Activated CD8-positive, alpha-beta memory T cell treated with anti-CD3 and anti-CD28 coated beads, Interleukin-2, amount 10 ng/mL, durations not matched to agents 7 days and 5 days (primary cell): ENCODE results near the gene MAP2K1. TPM values are rescaled to one million over a fixed set of nuclear protein-coding genes. Genes with fewer than 3 reads are reported as not detected.
A peak's percentile ranks its signal among the peaks of the same experiment; 100 is the strongest.
"Not testable (repeated sequence)": the region's sequence is repeated elsewhere in the genome, so short reads cannot be mapped to it uniquely, and the experiment has no call there.

ENCODE experiments used
- ATAC-seq: fragments of 150-1000 bp; cut with Tn5 transposase; one replicate; pipeline ENCODE4 v1.10.0; 2021; ENCODE audit warnings: moderate library complexity
- CTCF ChIA-PET: fragments of 350-600 bp; sonication (Branson Sonifier 250); formaldehyde crosslinking; loops from one replicate; lab custom pipeline; 2021; ENCODE audit warnings: antibody characterized with exemption; lab: Charles Lee
- DNase-seq: peaks from one replicate; pipeline ENCODE4 v3.0.0-alpha.2; 2020
- H3K27ac Mint-ChIP-seq: one replicate; pipeline ENCODE4 v1.8.0; 2021; ENCODE audit warnings: mild to moderate bottlenecking, mixed read lengths
- H3K27me3 Mint-ChIP-seq: one replicate; pipeline ENCODE4 v1.8.0; 2021; ENCODE audit warnings: mixed read lengths
- H3K36me3 Mint-ChIP-seq: one replicate; pipeline ENCODE4 v1.8.0; 2021; ENCODE audit warnings: mild to moderate bottlenecking, mixed read lengths
- H3K4me1 Mint-ChIP-seq: one replicate; pipeline ENCODE4 v1.8.0; 2021; ENCODE audit warnings: mixed read lengths
- H3K4me3 Mint-ChIP-seq: one replicate; pipeline ENCODE4 v1.8.0; 2021; ENCODE audit warnings: mild to moderate bottlenecking, moderate library complexity, mixed read lengths
- H3K9me3 Mint-ChIP-seq: one replicate; pipeline ENCODE4 v1.8.0; 2022; ENCODE audit warnings: low read depth, mixed read lengths
- total RNA-seq, 2 experiments: library from RNA; stranded (reverse); gene quantifications; one replicate each; pipeline ENCODE4 v1.2.3, GENCODE V29; 2021

MAP2K1 gene
- total RNA-seq, result 10 to 100 TPM; 83.3 to 83.5 TPM

DNA sequence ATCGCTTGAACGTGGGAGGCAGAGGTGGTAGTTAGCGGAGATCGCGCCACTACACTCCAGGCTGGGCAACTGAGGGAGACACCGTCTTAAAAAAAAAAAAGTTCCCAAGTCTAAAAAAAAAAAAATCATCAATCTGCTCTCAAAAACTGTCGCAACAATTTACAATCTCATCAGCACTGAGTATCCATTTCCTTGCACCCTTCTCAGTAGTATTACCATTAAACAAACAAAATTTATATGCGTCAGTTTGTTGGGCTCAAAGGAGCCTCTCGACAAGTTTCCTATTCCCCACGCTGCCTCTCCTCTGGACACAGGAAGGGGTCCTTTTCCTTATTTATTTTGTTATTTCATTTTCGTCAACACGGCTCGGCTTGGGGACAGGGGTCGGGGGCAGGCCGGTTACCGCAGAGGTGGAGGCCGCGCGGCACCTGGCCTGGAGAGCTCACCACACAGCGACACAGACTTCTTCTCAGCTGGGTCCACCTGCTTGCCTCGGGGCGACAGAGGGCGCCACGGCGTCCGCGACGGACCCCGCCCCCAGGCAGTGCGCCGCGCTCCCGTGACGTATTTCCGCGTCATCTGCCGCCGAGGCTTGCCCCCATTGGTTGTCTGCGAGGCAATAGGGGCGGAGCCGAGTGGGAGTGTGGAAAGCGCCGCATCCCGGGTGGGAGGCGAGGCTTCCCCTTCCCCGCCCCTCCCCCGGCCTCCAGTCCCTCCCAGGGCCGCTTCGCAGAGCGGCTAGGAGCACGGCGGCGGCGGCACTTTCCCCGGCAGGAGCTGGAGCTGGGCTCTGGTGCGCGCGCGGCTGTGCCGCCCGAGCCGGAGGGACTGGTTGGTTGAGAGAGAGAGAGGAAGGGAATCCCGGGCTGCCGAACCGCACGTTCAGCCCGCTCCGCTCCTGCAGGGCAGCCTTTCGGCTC lies at the start of gene MAP2K1:
Gene MAP2K1 (plus strand): TSS at position 709 of the 920 bp plus-strand sequence. CDS start 436 bp downstream, outside the sequence.
- peak within 1 kb of the TSS; percentile 99 for H3K27ac Mint-ChIP-seq
- H3K27me3 Mint-ChIP-seq, result no peaks in the 10 kb centered on the region
- H3K36me3 Mint-ChIP-seq, result peaks cover 21% of the 10 kb centered on the region
- CTCF ChIA-PET, result interaction anchor here (0.7 to 7.2 kb wide), 15 partner anchors 8 to 118 kb away, joined by 3 to 119 read pairs (median 4); partner anchors contain the start of genes RPL4, SNAPC5, TIPIN and ZWILCH
- DNase-seq (peak; percentile 99), ATAC-seq (peak; percentile 87)
- peak within 1 kb of the TSS; percentile 97 for H3K4me3 Mint-ChIP-seq
- H3K4me1 Mint-ChIP-seq, result peaks cover 45% of the 10 kb centered on the region
- H3K9me3 Mint-ChIP-seq, result no peaks in the 10 kb centered on the region

GRCh38 chr15:66348530-66348929 lies 38.2 kb upstream of the MAP2K1 start:
- not testable (repeated sequence) for ATAC-seq
- H3K4me1 Mint-ChIP-seq, result peaks cover 13% of the 10 kb centered on the region

DNA sequence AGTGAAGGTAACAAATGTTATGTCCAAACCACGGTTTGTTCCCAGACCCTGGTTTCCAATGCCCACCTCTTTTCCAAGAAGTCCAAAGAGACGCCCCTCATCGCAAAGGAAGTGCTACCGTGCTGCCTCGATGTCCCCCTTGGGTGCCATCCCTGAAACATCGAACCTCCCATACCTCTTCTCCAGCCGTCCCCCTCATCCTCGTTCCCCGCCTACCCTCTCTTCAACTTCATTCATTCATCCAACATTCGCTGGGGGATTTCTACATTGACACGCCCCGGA lies 30.7 kb upstream of the MAP2K1 start:
- peak overlapping the region; percentile 93 for H3K4me3 Mint-ChIP-seq
- ATAC-seq (no peak), DNase-seq (no peak)
- H3K9me3 Mint-ChIP-seq, result no peaks in the 10 kb centered on the region
- H3K27me3 Mint-ChIP-seq, result no peaks in the 10 kb centered on the region
- peaks cover 30% of the 10 kb centered on the region for H3K4me1 Mint-ChIP-seq
- H3K27ac Mint-ChIP-seq, result peak overlapping the region; percentile 97
- CTCF ChIA-PET, result interaction anchor here (4.9 to 5.1 kb wide), 2 partner anchors 31 to 143 kb away, joined by 36 to 52 read pairs; partner anchors contain the start of genes MAP2K1 and SNAPC5
- peaks cover 27% of the 10 kb centered on the region for H3K36me3 Mint-ChIP-seq

More at GRCh38 chr15:66348530-66348929, 38.2 kb upstream of the MAP2K1 start:
- peaks cover 35% of the 10 kb centered on the region for H3K36me3 Mint-ChIP-seq
- not testable (repeated sequence) for H3K4me3 Mint-ChIP-seq, H3K27ac Mint-ChIP-seq, H3K9me3 Mint-ChIP-seq, DNase-seq, H3K27me3 Mint-ChIP-seq
- CTCF ChIA-PET, result interaction anchor here (0.7 to 1.6 kb wide), 3 partner anchors 149 to 218 kb away, joined by 3 to 10 read pairs (median 3); no protein-coding TSS in a partner anchor

- peaks cover 30% of the 10 kb centered on the region for H3K4me1 Mint-ChIP-seq
Measured at GRCh38 chr15:66356359-66357236, 30.1 kb upstream of the MAP2K1 start, which contains the start of gene TIPIN. Gene TIPIN (minus strand): TSS chr15:66356685. CDS start chr15:66352947, 3,738 bp downstream.

GRCh38 chr15:66359740-66360139 lies 27.0 kb upstream of the MAP2K1 start:
- H3K27me3 Mint-ChIP-seq, result no peaks in the 10 kb centered on the region
- H3K27ac Mint-ChIP-seq, result no peak overlapping the region
- ATAC-seq (no peak), DNase-seq (no peak)
- H3K36me3 Mint-ChIP-seq, result peaks cover 10% of the 10 kb centered on the region
- H3K4me1 Mint-ChIP-seq, result peaks cover 12% of the 10 kb centered on the region
- no peaks in the 10 kb centered on the region for H3K9me3 Mint-ChIP-seq
- CTCF ChIA-PET, result no interaction called here
- no peak overlapping the region for H3K4me3 Mint-ChIP-seq

More at GRCh38 chr15:66356359-66357236, 30.1 kb upstream of the MAP2K1 start, which contains the start of gene TIPIN:
- peak within 1 kb of the TSS; percentile 97 for H3K27ac Mint-ChIP-seq
- no peaks in the 10 kb centered on the region for H3K27me3 Mint-ChIP-seq
- DNase-seq, result peak; percentile 99
- ATAC-seq, result peak; percentile 97
- peak within 1 kb of the TSS; percentile 93 for H3K4me3 Mint-ChIP-seq
- peaks cover 27% of the 10 kb centered on the region for H3K36me3 Mint-ChIP-seq
- no peaks in the 10 kb centered on the region for H3K9me3 Mint-ChIP-seq
- CTCF ChIA-PET, result interaction anchor here (0.6 to 5.1 kb wide), 5 partner anchors 13 to 142 kb away, joined by 3 to 52 read pairs (median 5); partner anchors contain the start of genes MAP2K1 and SNAPC5

DNA sequence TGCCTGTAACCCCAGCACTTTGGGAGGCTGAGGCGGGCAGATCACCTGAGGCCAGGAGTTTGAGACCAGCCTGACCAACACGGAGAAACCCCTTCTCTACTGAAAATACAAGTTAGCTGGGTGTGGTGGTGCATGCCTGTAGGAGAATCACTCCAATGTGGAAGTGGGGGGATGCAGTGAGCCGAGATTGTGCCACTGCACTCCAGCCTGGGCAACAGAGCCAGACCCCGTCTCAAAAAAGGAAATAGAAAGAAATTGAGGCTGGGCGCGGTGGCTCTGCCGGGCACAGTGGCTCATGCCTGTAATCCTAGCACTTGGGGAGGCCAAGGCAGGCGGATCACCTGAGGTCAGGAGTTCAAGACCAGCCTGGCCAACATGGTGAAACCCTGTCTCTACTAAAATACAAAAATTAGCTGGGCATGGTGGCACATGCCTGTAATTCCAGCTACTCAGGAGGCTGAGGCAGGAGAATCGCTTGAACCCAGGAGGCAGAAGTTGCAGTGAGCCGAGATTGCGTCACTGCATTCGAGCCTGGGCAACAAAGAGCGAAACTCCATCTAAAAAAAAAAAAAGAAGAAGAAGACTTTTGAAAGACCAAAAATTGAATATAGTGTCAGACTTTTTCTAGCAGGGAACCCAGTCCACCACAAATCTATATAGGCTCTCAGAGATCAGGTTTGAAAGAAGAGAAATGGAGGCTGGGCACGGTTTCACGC lies 24.8 kb upstream of the MAP2K1 start:
- CTCF ChIA-PET, H3K4me1 Mint-ChIP-seq, DNase-seq, H3K4me3 Mint-ChIP-seq, H3K9me3 Mint-ChIP-seq, ATAC-seq, H3K27me3 Mint-ChIP-seq, H3K36me3 Mint-ChIP-seq, H3K27ac Mint-ChIP-seq: not testable (repeated sequence)

GRCh38 chr15:66362776-66363175 lies 23.9 kb upstream of the MAP2K1 start:
- Mint-ChIP-seq H3K27me3 (no peaks in the 10 kb centered on the region), H3K36me3 (no peaks in the 10 kb centered on the region), H3K9me3 (no peaks in the 10 kb centered on the region), H3K4me1 (no peaks in the 10 kb centered on the region), H3K4me3 (no peak overlapping the region), H3K27ac (no peak overlapping the region)
- CTCF ChIA-PET, result no interaction called here
- ATAC-seq (no peak), DNase-seq (no peak)

GRCh38 chr15:66364944-66365528 lies 21.7 kb upstream of the MAP2K1 start:
- no peaks in the 10 kb centered on the region for H3K27me3 Mint-ChIP-seq
- H3K27ac Mint-ChIP-seq, result no peak overlapping the region
- peaks cover 7% of the 10 kb centered on the region for H3K4me1 Mint-ChIP-seq
- CTCF ChIA-PET, result no interaction called here
- H3K36me3 Mint-ChIP-seq, result no peaks in the 10 kb centered on the region
- ATAC-seq (no peak), DNase-seq (no peak)
- H3K4me3 Mint-ChIP-seq, result no peak overlapping the region
- H3K9me3 Mint-ChIP-seq, result no peaks in the 10 kb centered on the region

DNA sequence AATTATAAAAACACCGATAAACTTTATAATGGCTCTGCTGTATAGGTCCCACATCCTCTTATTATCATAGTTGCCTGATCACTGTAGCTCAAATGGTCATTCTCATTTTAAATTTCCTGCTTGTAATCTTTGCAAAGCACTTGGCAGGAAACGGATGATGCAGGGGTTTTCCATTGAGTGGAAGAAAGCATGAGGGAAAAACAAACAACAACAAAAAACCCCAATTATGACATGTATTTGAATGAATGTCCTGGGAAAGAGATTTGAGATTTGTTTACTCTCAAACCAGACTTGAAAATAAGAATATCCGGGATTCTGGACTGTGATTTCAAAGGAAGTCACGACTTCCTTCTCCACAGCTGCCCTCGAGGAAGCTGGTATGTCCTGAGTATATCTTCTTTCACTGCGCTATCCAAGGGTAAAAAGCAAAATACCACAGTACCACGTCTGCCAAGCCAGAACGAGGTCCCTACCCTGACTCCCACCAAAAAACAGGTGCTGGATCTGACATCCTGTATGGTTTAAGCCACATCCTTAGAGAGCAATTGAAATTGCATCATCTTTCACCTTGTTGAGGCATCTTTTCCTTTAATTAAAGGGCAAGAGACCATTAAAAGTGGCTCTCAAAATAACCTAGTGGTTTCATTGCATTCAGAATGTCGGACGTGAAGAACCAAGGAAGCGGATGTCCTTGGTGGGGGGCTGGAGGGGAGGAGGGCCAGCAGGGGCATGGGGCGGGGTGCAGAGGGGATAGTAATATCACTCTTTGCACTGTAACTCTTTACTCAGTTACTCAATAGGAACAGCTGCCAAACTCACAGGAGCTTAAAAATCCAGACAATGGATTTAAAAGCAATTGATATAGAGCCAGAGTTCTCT lies 16.7 kb upstream of the MAP2K1 start:
- peak; percentile 83 for ATAC-seq
- CTCF ChIA-PET, result interaction anchor here (0.9 to 2.0 kb wide), 4 partner anchors 13 to 128 kb away, joined by 3 to 15 read pairs (median 10); partner anchors contain the start of genes MAP2K1 and SNAPC5
- peaks cover 2% of the 10 kb centered on the region for H3K9me3 Mint-ChIP-seq
- H3K4me3 Mint-ChIP-seq, result peak overlapping the region; percentile 53
- peaks cover 5% of the 10 kb centered on the region for H3K36me3 Mint-ChIP-seq
- no peaks in the 10 kb centered on the region for H3K27me3 Mint-ChIP-seq
- peak overlapping the region; percentile 83 for H3K27ac Mint-ChIP-seq
- peak; percentile 66 for DNase-seq
- H3K4me1 Mint-ChIP-seq, result peaks cover 19% of the 10 kb centered on the region

- Mint-ChIP-seq H3K4me1 (peaks cover 20% of the 10 kb centered on the region), H3K9me3 (peaks cover 2% of the 10 kb centered on the region), H3K4me3 (no peak overlapping the region), H3K27ac (no peak overlapping the region), H3K36me3 (peaks cover 5% of the 10 kb centered on the region), H3K27me3 (no peaks in the 10 kb centered on the region)
- no peak for ATAC-seq
- DNase-seq, result no peak
- CTCF ChIA-PET, result interaction anchor here (1.3 kb wide), 1 partner anchor 12 kb away, joined by 4 read pairs; no protein-coding TSS in a partner anchor
Measured at GRCh38 chr15:66374179-66374578, 12.5 kb upstream of the MAP2K1 start.

GRCh38 chr15:66378814-66379430 lies 7.8 kb upstream of the MAP2K1 start:
- Mint-ChIP-seq H3K27me3 (no peaks in the 10 kb centered on the region), H3K4me1 (peaks cover 3% of the 10 kb centered on the region), H3K4me3 (no peak overlapping the region), H3K9me3 (peaks cover 2% of the 10 kb centered on the region), H3K36me3 (peaks cover 11% of the 10 kb centered on the region), H3K27ac (no peak overlapping the region)
- CTCF ChIA-PET, result interaction anchor here (1.1 to 1.2 kb wide), 2 partner anchors 7 to 119 kb away, joined by 3 read pairs; partner anchors contain the start of gene SNAPC5
- ATAC-seq (no peak), DNase-seq (no peak)
